NK-92 (cell line): Measurements from ENCODE around the gene TUNAR.
"Not testable (repeated sequence)": the region's sequence is repeated elsewhere in the genome, so short reads cannot be mapped to it uniquely, and the experiment has no call there.

Source experiments
- DNase-seq: peaks from one replicate; lab custom pipeline; 2025; ENCODE audit not compliant: unreplicated experiment; lab: John Stamatoyannopoulos, UW

TUNAR gene

GRCh38 chr14:95968048-95968447 is 91.4 kb downstream of the TUNAR start:
- not testable (repeated sequence) for DNase-seq
